NCI-H748 (cell line): Measurements from ENCODE around the gene VASH1.
A peak's percentile ranks its signal among the peaks of the same experiment; 100 is the strongest.

Experiments
- DNase-seq: peaks from one replicate; lab custom pipeline; 2025; ENCODE audit not compliant: unreplicated experiment; lab: John Stamatoyannopoulos, UW

The VASH1 gene

GRCh38 chr14:76827696-76828296, 66.5 kb downstream of the VASH1 start:
- no peak for DNase-seq

GRCh38 chr14:76828339-76829012, 67.2 kb downstream of the VASH1 start:
- DNase-seq: no peak

GRCh38 chr14:76829013-76829365, 67.7 kb downstream of the VASH1 start:
- DNase-seq: no peak

- DNase-seq: peak; percentile 28
These were observed 68.6 kb downstream of the VASH1 start for GRCh38 chr14:76829650-76830421.

GRCh38 chr14:76830556-76830955, 69.3 kb downstream of the VASH1 start:
- DNase-seq: no peak

- no peak for DNase-seq
These were observed 71.3 kb downstream of the VASH1 start for GRCh38 chr14:76832503-76832988.
